ENCODE data around the gene LSP1. TPM values are rescaled to one million over a fixed set of nuclear protein-coding genes. Genes with fewer than 3 reads are reported as not detected.

LSP1 gene
- total RNA-seq, 2 experiments from 2014 or later = 463 to 477 TPM

GRCh38 chr11:1927026-1927847 lies 74.4 kb downstream of the LSP1 start:
- ATAC-seq (no peak), DNase-seq (no peak)
- Mint-ChIP-seq H3K4me1 (ENCODE audit: low read depth) (peaks cover 8% of the 10 kb centered on the region), H3K27ac (no peak overlapping the region), H3K36me3 (ENCODE audit: low read depth) (no peaks in the 10 kb centered on the region), H3K4me3 (no peak overlapping the region), H3K9me3 (ENCODE audit: insufficient read depth) (no peaks in the 10 kb centered on the region), H3K27me3 (ENCODE audit: low read depth) (peaks cover 3% of the 10 kb centered on the region)
- ChIA-PET CTCF (no interaction called here), POLR2A (no interaction called here)

- POLR2A ChIA-PET = no interaction called here
Measured at GRCh38 chr11:1927848-1928469, 75.1 kb downstream of the LSP1 start.

GRCh38 chr11:1928470-1928890 lies 75.6 kb downstream of the LSP1 start:
- Mint-ChIP-seq H3K27me3 (ENCODE audit: low read depth) (peaks cover 5% of the 10 kb centered on the region), H3K4me1 (ENCODE audit: low read depth) (peaks cover 2% of the 10 kb centered on the region), H3K27ac (no peak overlapping the region), H3K9me3 (ENCODE audit: insufficient read depth) (no peaks in the 10 kb centered on the region), H3K4me3 (no peak overlapping the region), H3K36me3 (ENCODE audit: low read depth) (no peaks in the 10 kb centered on the region)
- ChIA-PET POLR2A (no interaction called here), CTCF (no interaction called here)
- ATAC-seq (no peak), DNase-seq (no peak)

More at GRCh38 chr11:1927848-1928469, 75.1 kb downstream of the LSP1 start:
- H3K9me3 Mint-ChIP-seq (ENCODE audit: insufficient read depth) = no peaks in the 10 kb centered on the region
- no peaks in the 10 kb centered on the region for H3K36me3 Mint-ChIP-seq (ENCODE audit: low read depth)
- H3K27me3 Mint-ChIP-seq (ENCODE audit: low read depth) = peaks cover 3% of the 10 kb centered on the region
- H3K4me3 Mint-ChIP-seq = no peak overlapping the region
- no peak overlapping the region for H3K27ac Mint-ChIP-seq
- CTCF ChIA-PET = no interaction called here
- ATAC-seq (no peak), DNase-seq (no peak)
- peaks cover 4% of the 10 kb centered on the region for H3K4me1 Mint-ChIP-seq (ENCODE audit: low read depth)

- ChIA-PET POLR2A (no interaction called here), CTCF (no interaction called here)
- H3K4me3 Mint-ChIP-seq = no peak overlapping the region
- ATAC-seq (no peak), DNase-seq (no peak)
- peaks cover 2% of the 10 kb centered on the region for H3K4me1 Mint-ChIP-seq (ENCODE audit: low read depth)
- peaks cover 5% of the 10 kb centered on the region for H3K27me3 Mint-ChIP-seq (ENCODE audit: low read depth)
- no peaks in the 10 kb centered on the region for H3K9me3 Mint-ChIP-seq (ENCODE audit: insufficient read depth)
- H3K36me3 Mint-ChIP-seq (ENCODE audit: low read depth) = no peaks in the 10 kb centered on the region
- H3K27ac Mint-ChIP-seq = no peak overlapping the region
Measured at GRCh38 chr11:1928891-1929541, 76.1 kb downstream of the LSP1 start.

GRCh38 chr11:1929621-1930461 lies 77.0 kb downstream of the LSP1 start:
- H3K27ac Mint-ChIP-seq = no peak overlapping the region
- DNase-seq = no peak

GRCh38 chr11:1930462-1930830 lies 77.6 kb downstream of the LSP1 start:
- ATAC-seq (peak; percentile 39), DNase-seq (no peak)
- Mint-ChIP-seq H3K4me1 (ENCODE audit: low read depth) (peaks cover 2% of the 10 kb centered on the region), H3K27ac (no peak overlapping the region), H3K36me3 (ENCODE audit: low read depth) (no peaks in the 10 kb centered on the region), H3K9me3 (ENCODE audit: insufficient read depth) (no peaks in the 10 kb centered on the region), H3K4me3 (no peak overlapping the region), H3K27me3 (ENCODE audit: low read depth) (peaks cover 5% of the 10 kb centered on the region)
- ChIA-PET POLR2A (interaction anchor here (1.2 kb wide), 1 partner anchor 13 kb away, joined by 3 read pairs; no protein-coding TSS in a partner anchor), CTCF (no interaction called here)

More at GRCh38 chr11:1929621-1930461, 77.0 kb downstream of the LSP1 start:
- no peak overlapping the region for H3K4me3 Mint-ChIP-seq
- no peak for ATAC-seq
- H3K9me3 Mint-ChIP-seq (ENCODE audit: insufficient read depth) = no peaks in the 10 kb centered on the region
- peaks cover 2% of the 10 kb centered on the region for H3K4me1 Mint-ChIP-seq (ENCODE audit: low read depth)
- POLR2A ChIA-PET = interaction anchor here (1.2 kb wide), 1 partner anchor 13 kb away, joined by 3 read pairs; no protein-coding TSS in a partner anchor
- H3K36me3 Mint-ChIP-seq (ENCODE audit: low read depth) = no peaks in the 10 kb centered on the region
- CTCF ChIA-PET = no interaction called here
- peaks cover 5% of the 10 kb centered on the region for H3K27me3 Mint-ChIP-seq (ENCODE audit: low read depth)

- Mint-ChIP-seq H3K27ac (no peak overlapping the region), H3K4me1 (ENCODE audit: low read depth) (peaks cover 2% of the 10 kb centered on the region), H3K4me3 (no peak overlapping the region), H3K9me3 (ENCODE audit: insufficient read depth) (no peaks in the 10 kb centered on the region), H3K27me3 (ENCODE audit: low read depth) (peaks cover 5% of the 10 kb centered on the region), H3K36me3 (ENCODE audit: low read depth) (no peaks in the 10 kb centered on the region)
- ChIA-PET POLR2A (no interaction called here), CTCF (interaction anchor here (0.8 kb wide), 1 partner anchor 49 kb away, joined by 3 read pairs; no protein-coding TSS in a partner anchor)
- DNase-seq (no peak), ATAC-seq (no peak)
Measured at GRCh38 chr11:1931341-1932104, 78.6 kb downstream of the LSP1 start.

- CTCF ChIA-PET = no interaction called here
Measured at GRCh38 chr11:1932105-1932480, 79.2 kb downstream of the LSP1 start.

GRCh38 chr11:1932681-1933080 lies 79.8 kb downstream of the LSP1 start:
- no peak overlapping the region for H3K4me3 Mint-ChIP-seq
- ChIA-PET POLR2A (no interaction called here), CTCF (no interaction called here)
- H3K9me3 Mint-ChIP-seq (ENCODE audit: insufficient read depth) = no peaks in the 10 kb centered on the region
- H3K27me3 Mint-ChIP-seq (ENCODE audit: low read depth) = peaks cover 5% of the 10 kb centered on the region
- no peaks in the 10 kb centered on the region for H3K36me3 Mint-ChIP-seq (ENCODE audit: low read depth)
- peaks cover 2% of the 10 kb centered on the region for H3K4me1 Mint-ChIP-seq (ENCODE audit: low read depth)
- H3K27ac Mint-ChIP-seq = no peak overlapping the region
- DNase-seq (no peak), ATAC-seq (no peak)

More at GRCh38 chr11:1932105-1932480, 79.2 kb downstream of the LSP1 start:
- ATAC-seq (no peak), DNase-seq (no peak)
- H3K36me3 Mint-ChIP-seq (ENCODE audit: low read depth) = no peaks in the 10 kb centered on the region
- H3K4me1 Mint-ChIP-seq (ENCODE audit: low read depth) = peaks cover 2% of the 10 kb centered on the region
- POLR2A ChIA-PET = no interaction called here
- no peaks in the 10 kb centered on the region for H3K9me3 Mint-ChIP-seq (ENCODE audit: insufficient read depth)
- no peak overlapping the region for H3K27ac Mint-ChIP-seq
- peaks cover 5% of the 10 kb centered on the region for H3K27me3 Mint-ChIP-seq (ENCODE audit: low read depth)
- no peak overlapping the region for H3K4me3 Mint-ChIP-seq

- Mint-ChIP-seq H3K27me3 (ENCODE audit: low read depth) (peaks cover 5% of the 10 kb centered on the region), H3K27ac (no peak overlapping the region), H3K4me3 (no peak overlapping the region), H3K36me3 (ENCODE audit: low read depth) (no peaks in the 10 kb centered on the region), H3K9me3 (ENCODE audit: insufficient read depth) (no peaks in the 10 kb centered on the region), H3K4me1 (ENCODE audit: low read depth) (peaks cover 2% of the 10 kb centered on the region)
- ATAC-seq (no peak), DNase-seq (no peak)
- ChIA-PET POLR2A (interaction anchor here (0.6 kb wide), 1 partner anchor 98 kb away, joined by 3 read pairs; no protein-coding TSS in a partner anchor), CTCF (interaction anchor here (1.6 kb wide), 1 partner anchor 52 kb away, joined by 5 read pairs; no protein-coding TSS in a partner anchor)
Measured at GRCh38 chr11:1933416-1934334, 80.8 kb downstream of the LSP1 start.

Measured in activated CD8-positive, alpha-beta T cell treated with anti-CD3 and anti-CD28 coated beads, Interleukin-2, amount 10 ng/mL, durations not matched to agents 7 days and 5 days (primary cell).